Stomach (tissue), 4 donors: ENCODE results near the gene ADNP.

Source experiments
- EP300 ChIP-seq: sonication (generic); formaldehyde crosslinking; IDR thresholded peaks from one replicate; pipeline ENCODE4 v1.6.1; 2017; ENCODE audit warnings: antibody characterized with exemption
- TF ChIP-seq, protein P1 (sequence below), 7 experiments: fragments of 450-650 bp in 4 of 7; fragments of 200-600 bp in 3 of 7; sonication (generic) in 3 of 7; IDR thresholded peaks; one replicate each; pipeline ENCODE4 v1.5.1; 2016 to 2019; ENCODE audit warnings: antibody characterized with exemption in 7 of 7, control low read depth in 2 of 7, mild to moderate bottlenecking in 1 of 7

DNA sequence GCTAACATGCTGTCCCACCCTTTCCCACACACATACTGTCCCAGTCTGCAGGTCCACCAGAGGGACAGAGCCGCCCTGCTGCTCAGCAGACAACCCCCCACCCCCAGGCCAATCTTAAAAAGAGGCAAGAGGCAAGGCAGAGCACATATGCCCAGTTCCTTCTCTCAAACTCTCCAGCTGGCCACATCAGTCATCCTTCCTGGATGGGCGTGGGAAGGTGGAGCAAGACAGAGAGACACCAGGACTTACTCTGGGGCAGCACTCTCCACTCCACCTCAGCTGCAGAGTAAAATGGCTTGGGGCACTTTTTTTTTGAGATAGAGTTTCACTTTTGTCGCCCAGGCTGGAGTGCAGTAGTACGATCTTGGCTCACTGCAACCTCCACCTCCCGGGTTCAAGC lies 38.2 kb upstream of the ADNP start:
- no peak for TF ChIP-seq EP300
- TF ChIP-seq, protein P1, sequence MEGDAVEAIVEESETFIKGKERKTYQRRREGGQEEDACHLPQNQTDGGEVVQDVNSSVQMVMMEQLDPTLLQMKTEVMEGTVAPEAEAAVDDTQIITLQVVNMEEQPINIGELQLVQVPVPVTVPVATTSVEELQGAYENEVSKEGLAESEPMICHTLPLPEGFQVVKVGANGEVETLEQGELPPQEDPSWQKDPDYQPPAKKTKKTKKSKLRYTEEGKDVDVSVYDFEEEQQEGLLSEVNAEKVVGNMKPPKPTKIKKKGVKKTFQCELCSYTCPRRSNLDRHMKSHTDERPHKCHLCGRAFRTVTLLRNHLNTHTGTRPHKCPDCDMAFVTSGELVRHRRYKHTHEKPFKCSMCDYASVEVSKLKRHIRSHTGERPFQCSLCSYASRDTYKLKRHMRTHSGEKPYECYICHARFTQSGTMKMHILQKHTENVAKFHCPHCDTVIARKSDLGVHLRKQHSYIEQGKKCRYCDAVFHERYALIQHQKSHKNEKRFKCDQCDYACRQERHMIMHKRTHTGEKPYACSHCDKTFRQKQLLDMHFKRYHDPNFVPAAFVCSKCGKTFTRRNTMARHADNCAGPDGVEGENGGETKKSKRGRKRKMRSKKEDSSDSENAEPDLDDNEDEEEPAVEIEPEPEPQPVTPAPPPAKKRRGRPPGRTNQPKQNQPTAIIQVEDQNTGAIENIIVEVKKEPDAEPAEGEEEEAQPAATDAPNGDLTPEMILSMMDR (IDR thresholded peaks at IDR 0.05), result no peak
